Left ventricle myocardium inferior (tissue), 1 donor: Measurements from ENCODE around the gene CDKN2B-AS1. TPM values are rescaled to one million over a fixed set of nuclear protein-coding genes. Genes with fewer than 3 reads are reported as not detected.

ENCODE experiments used
- DNase-seq: peaks from one replicate; pipeline ENCODE4 v3.0.0-alpha.2; 2020
- H3K27ac ChIP-seq: fragments of 200-600 bp; replicated peaks from 2 replicates; pipeline ENCODE4 v1.8.0; 2021
- H3K27me3 ChIP-seq: fragments of 200-600 bp; 2 replicates; pipeline ENCODE4 v1.8.0; 2021; ENCODE audit warnings: low read depth
- H3K36me3 ChIP-seq: fragments of 200-600 bp; 2 replicates; pipeline ENCODE4 v1.8.0; 2021
- H3K4me1 ChIP-seq: fragments of 200-600 bp; 2 replicates; pipeline ENCODE4 v1.8.0; 2021
- H3K4me3 ChIP-seq: fragments of 200-600 bp; 2 replicates; pipeline ENCODE4 v1.8.0; 2021; ENCODE audit warnings: mild to moderate bottlenecking, moderate library complexity
- H3K9me3 ChIP-seq: fragments of 200-600 bp; replicated peaks from 2 replicates; pipeline ENCODE4 v1.8.0; 2021
- intact Hi-C: fragments of 100-400 bp; cut with micrococcal nuclease; formaldehyde crosslinking; loops from one replicate; pipeline ENCODE4 v1.11.0; 2022
- total RNA-seq: library from RNA; stranded (reverse); fragmentation: NEBNext Ultra II Directional; extraction: Animal tissue kit (Norgen Biotek cat#: 25700); gene quantifications from one replicate; pipeline ENCODE4 v1.2.1, GENCODE V29; 2021
- TF ChIP-seq, protein P1 (sequence below): fragments of 200-600 bp; IDR thresholded peaks from 2 replicates; pipeline ENCODE4 v1.8.0; 2021; ENCODE audit warnings: antibody characterized with exemption, mild to moderate bottlenecking, borderline replicate concordance
- donor health status: DM: no; HTN: yes; CAD: no; lungs with severe emphysema.

CDKN2B-AS1 gene
- total RNA-seq, 1 donor from 2014 or later = 0.30 TPM

- no peak for DNase-seq
- Histone ChIP-seq H3K27ac (no peak overlapping the region), H3K27me3 (no peaks in the 10 kb centered on the region), H3K36me3 (no peaks in the 10 kb centered on the region), H3K4me3 (no peak overlapping the region), H3K4me1 (peaks cover 6% of the 10 kb centered on the region), H3K9me3 (no peaks in the 10 kb centered on the region)
- intact Hi-C loops = no loop called here
- TF ChIP-seq, protein P1, sequence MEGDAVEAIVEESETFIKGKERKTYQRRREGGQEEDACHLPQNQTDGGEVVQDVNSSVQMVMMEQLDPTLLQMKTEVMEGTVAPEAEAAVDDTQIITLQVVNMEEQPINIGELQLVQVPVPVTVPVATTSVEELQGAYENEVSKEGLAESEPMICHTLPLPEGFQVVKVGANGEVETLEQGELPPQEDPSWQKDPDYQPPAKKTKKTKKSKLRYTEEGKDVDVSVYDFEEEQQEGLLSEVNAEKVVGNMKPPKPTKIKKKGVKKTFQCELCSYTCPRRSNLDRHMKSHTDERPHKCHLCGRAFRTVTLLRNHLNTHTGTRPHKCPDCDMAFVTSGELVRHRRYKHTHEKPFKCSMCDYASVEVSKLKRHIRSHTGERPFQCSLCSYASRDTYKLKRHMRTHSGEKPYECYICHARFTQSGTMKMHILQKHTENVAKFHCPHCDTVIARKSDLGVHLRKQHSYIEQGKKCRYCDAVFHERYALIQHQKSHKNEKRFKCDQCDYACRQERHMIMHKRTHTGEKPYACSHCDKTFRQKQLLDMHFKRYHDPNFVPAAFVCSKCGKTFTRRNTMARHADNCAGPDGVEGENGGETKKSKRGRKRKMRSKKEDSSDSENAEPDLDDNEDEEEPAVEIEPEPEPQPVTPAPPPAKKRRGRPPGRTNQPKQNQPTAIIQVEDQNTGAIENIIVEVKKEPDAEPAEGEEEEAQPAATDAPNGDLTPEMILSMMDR = no peak
These were observed 118.6 kb downstream of the CDKN2B-AS1 start for GRCh38 chr9:22112870-22113821.

DNA sequence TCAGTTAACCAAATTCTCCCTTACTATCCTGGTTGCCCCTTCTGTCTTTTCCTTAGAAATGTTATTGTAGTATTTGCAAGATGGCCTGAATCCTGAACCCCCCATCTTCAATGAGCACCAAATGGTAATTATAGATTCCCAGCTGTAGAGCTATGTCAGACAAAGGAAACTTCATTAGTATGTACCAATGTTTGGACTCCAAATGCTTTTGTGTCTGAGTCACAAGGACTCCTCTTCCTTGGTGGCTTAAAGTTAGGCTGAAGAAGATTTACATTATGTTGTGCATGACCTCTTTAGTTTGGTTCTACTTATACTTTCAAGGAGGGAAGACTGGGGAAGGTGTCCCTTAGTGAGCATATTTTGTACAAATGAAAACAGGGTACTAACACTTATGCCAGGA, 120.4 kb downstream of the CDKN2B-AS1 start:
- H3K36me3 ChIP-seq = no peaks in the 10 kb centered on the region
- DNase-seq = no peak
- no peaks in the 10 kb centered on the region for H3K27me3 ChIP-seq
- no peak overlapping the region for H3K27ac ChIP-seq
- TF ChIP-seq, protein P1 = no peak
- H3K4me1 ChIP-seq = peaks cover 6% of the 10 kb centered on the region
- no peaks in the 10 kb centered on the region for H3K9me3 ChIP-seq
- intact Hi-C loops = no loop called here
- no peak overlapping the region for H3K4me3 ChIP-seq

DNA sequence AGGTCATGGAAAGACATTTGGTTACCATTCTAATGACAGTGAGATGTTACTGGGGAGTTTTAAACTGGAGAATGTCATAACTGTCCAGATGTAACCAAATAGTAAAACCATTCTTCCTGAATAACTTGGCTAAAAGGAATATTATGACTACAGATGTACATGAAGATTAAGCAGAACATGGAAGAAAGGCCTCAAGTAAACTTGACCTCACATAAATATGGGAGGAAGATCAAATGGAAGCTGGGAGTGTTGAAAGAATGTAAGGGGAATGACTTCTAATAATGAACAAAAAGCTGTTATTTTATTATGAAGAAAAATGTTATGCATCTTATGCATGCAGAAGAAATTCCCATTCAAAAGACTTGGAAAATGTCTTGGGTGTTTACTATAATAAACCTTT, 122.2 kb downstream of the CDKN2B-AS1 start:
- Histone ChIP-seq H3K27me3 (no peaks in the 10 kb centered on the region), H3K9me3 (no peaks in the 10 kb centered on the region), H3K4me1 (peaks cover 6% of the 10 kb centered on the region), H3K4me3 (no peak overlapping the region), H3K27ac (no peak overlapping the region), H3K36me3 (no peaks in the 10 kb centered on the region)
- TF ChIP-seq, protein P1 = no peak
- intact Hi-C loops = no loop called here
- DNase-seq = no peak

DNA sequence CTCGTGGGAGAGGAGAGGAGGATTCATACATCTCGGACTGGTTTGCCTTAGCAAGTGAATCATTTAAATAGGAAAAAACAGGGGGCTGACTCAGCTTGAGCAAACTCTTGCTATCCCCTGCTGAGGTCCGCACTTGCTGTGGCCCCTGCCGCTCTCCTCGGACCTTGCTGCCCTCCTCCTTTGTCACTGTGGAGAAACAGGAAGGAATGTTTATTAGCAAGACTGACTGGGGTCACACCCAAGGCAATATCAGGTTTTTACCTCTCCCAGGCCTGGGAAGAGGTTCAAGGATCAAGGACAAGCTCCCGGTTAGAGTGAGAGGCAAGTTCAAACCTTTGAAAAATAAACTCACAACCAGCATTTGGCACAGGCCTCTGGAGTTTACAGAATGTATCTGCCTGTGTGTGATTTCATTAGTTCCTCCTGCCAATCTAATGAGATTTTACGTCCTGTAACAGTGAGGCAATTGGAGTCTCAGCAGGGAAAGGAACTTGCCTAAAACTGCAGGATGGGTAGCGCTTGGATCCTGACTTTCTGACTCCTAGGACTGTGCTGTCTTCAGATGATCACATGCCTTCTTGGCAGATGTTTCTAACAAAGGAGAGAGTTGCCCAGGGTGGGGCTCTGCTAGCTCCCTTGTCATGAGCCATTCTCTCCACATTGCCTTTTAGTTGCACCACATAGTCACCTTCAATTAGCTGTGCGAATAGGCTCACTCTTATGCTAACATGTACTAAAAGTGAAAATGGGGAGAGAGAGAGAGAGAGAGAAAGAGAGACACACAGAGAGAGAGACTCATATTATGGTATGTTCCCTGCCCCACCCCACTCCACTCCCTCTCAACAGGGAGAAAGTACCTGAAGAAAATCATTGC, 123.2 kb downstream of the CDKN2B-AS1 start:
- no peaks in the 10 kb centered on the region for H3K27me3 ChIP-seq
- H3K4me1 ChIP-seq = peaks cover 6% of the 10 kb centered on the region
- H3K36me3 ChIP-seq = no peaks in the 10 kb centered on the region
- no peak overlapping the region for H3K27ac ChIP-seq
- no peak for DNase-seq
- H3K9me3 ChIP-seq = peaks cover 9% of the 10 kb centered on the region
- intact Hi-C loops = no loop called here
- H3K4me3 ChIP-seq = no peak overlapping the region
- TF ChIP-seq, protein P1 = no peak

- Histone ChIP-seq H3K4me1 (peaks cover 6% of the 10 kb centered on the region), H3K36me3 (no peaks in the 10 kb centered on the region), H3K27ac (no peak overlapping the region), H3K27me3 (no peaks in the 10 kb centered on the region), H3K9me3 (peaks cover 18% of the 10 kb centered on the region), H3K4me3 (no peak overlapping the region)
- DNase-seq = no peak
- TF ChIP-seq, protein P1 = no peak
- intact Hi-C loops = no loop called here
These were observed 124.4 kb downstream of the CDKN2B-AS1 start for GRCh38 chr9:22118810-22119521.
